ENCODE results near the gene RALGPS1. TPM values are rescaled to one million over a fixed set of nuclear protein-coding genes. Genes with fewer than 3 reads are reported as not detected.

RALGPS1 gene
- total and polyA plus RNA-seq, 2 donors (not counting 1 experiment from before 2014, with no cell fraction given), result 19.7 to 39.9 TPM

- Mint-ChIP-seq H3K27ac (no peak overlapping the region), H3K4me1 (peaks cover 11% of the 10 kb centered on the region), H3K9me3 (ENCODE audit: insufficient read depth) (no peaks in the 10 kb centered on the region), H3K4me3 (no peak overlapping the region), H3K27me3 (no peaks in the 10 kb centered on the region)
- Histone ChIP-seq H3K9ac (ENCODE audit: low read length) (no peak overlapping the region), H3K4me2 (replicated peaks; ENCODE audit: low read depth, low read length, poor library complexity, severe bottlenecking) (no peak overlapping the region), H3K27ac (ENCODE audit: low read length in 2 of 2) (no peak overlapping the region), H2AFZ (ENCODE audit: insufficient read depth, low read depth, low read length, poor library complexity, severe bottlenecking) (no peak overlapping the region), H3K9me3 (ENCODE audit: control extremely low read depth in 1 of 3, control insufficient read depth in 2 of 3, insufficient read depth in 1 of 3, low read length in 2 of 3) (no peaks in the 10 kb centered on the region), H3K4me3 (ENCODE audit: control extremely low read depth in 1 of 5, extremely low read depth in 1 of 5, insufficient read depth in 1 of 5, low read depth in 2 of 5, low read length in 4 of 5) (no peak overlapping the region), H4K20me1 (ENCODE audit: control insufficient read depth, insufficient read depth, low read length, poor library complexity, severe bottlenecking) (no peaks in the 10 kb centered on the region), H3K36me3 (replicated peaks in 1 of 2; ENCODE audit: control extremely low read depth in 1 of 2, control insufficient read depth in 1 of 2, extremely low read depth in 1 of 2, insufficient read depth in 2 of 2, low read length in 1 of 2) (no peaks in the 10 kb centered on the region), H3K79me2 (ENCODE audit: control insufficient read depth, insufficient read depth, low read length) (no peaks in the 10 kb centered on the region), H3K4me1 (ENCODE audit: control insufficient read depth in 2 of 2, insufficient read depth in 2 of 2, low read length in 2 of 2) (peaks cover 5 to 11% of the 10 kb centered on the region in 2 donors), H3K27me3 (replicated peaks in 1 of 4; ENCODE audit: control extremely low read depth in 1 of 4, control insufficient read depth in 3 of 4, insufficient read depth in 4 of 4, low read length in 3 of 4) (no peaks in the 10 kb centered on the region)
- TF ChIP-seq CTCF (IDR thresholded peaks at IDR 0.05) (no peak), EZH2 (IDR thresholded peaks at IDR 0.05; ENCODE audit: borderline replicate concordance, insufficient read depth, low read depth, low read length, poor library complexity, severe bottlenecking) (no peak)
- POLR2A ChIA-PET, result no interaction called here
- intact Hi-C loops (cut with micrococcal nuclease), result no loop called here
- CTCF ChIA-PET, result no interaction called here
- ATAC-seq (ENCODE audit: low read depth) (no peak), DNase-seq (no peak)
- WGBS (ENCODE audit: insufficient coverage), result 92% methylated on average over 2 of the region's 2 CpGs
These were observed 326.8 kb downstream of the RALGPS1 start for GRCh38 chr9:127241354-127241753.

All from B cell (primary cell).